Mammary epithelial cell (primary cell): ENCODE results near the gene FARS2.

Experiments used
- CTCF ChIP-seq, 2 donors: IDR thresholded peaks in 1 of 2; conservative IDR thresholded peaks in 1 of 2; 2 replicates each; pipeline ENCODE4 v1.5.1; 2011 to 2012; ENCODE audit warnings: inconsistent platforms in 2 of 2, low read length in 2 of 2, mild to moderate bottlenecking in 2 of 2, control low read depth in 1 of 2, low read depth in 1 of 2; ENCODE audit not compliant: insufficient read depth in 1 of 2; ENCODE audit errors: extremely low read depth in 1 of 2
- EZH2 ChIP-seq: IDR thresholded peaks from 2 replicates; pipeline ENCODE4 v1.6.1; 2012; ENCODE audit warnings: low read length, inconsistent platforms, borderline replicate concordance

- TF ChIP-seq CTCF (conservative IDR thresholded peaks at IDR 0.05 in 1 of 2, IDR thresholded peaks at IDR 0.05 in 1 of 2; ENCODE audit: extremely low read depth in 1 of 2, insufficient read depth in 1 of 2, low read depth in 1 of 2, low read length in 2 of 2) (no peak), EZH2 (no peak)
These were observed 166.3 kb downstream of the FARS2 start for GRCh38 chr6:5427586-5427985.
